Stimulated activated effector memory CD8-positive, alpha-beta T cell treated with anti-CD3 and anti-CD28 coated beads, Interleukin-12 subunit alpha, Interleukin-12 subunit beta, amount 100 ng/mL, for 72 hours (primary cell): Measurements from ENCODE around the gene CDC20.

Source experiments
- ATAC-seq: fragments of 150-1000 bp; cut with Tn5 transposase; 2 replicates; pipeline ENCODE4 v1.10.0; 2021
- DNase-seq, 2 donors: peaks; one replicate each; pipeline ENCODE4 v3.0.0; 2021 to 2022; ENCODE audit warnings: low spot score in 2 of 2
- H3K27ac Mint-ChIP-seq: one replicate; pipeline ENCODE4 v1.8.0; 2022; ENCODE audit warnings: mild to moderate bottlenecking, mixed read lengths
- H3K36me3 Mint-ChIP-seq: one replicate; pipeline ENCODE4 v1.8.0; 2022; ENCODE audit warnings: mild to moderate bottlenecking, mixed read lengths
- H3K4me1 Mint-ChIP-seq: one replicate; pipeline ENCODE4 v1.8.0; 2022; ENCODE audit warnings: mixed read lengths
- H3K4me3 Mint-ChIP-seq: one replicate; pipeline ENCODE4 v1.8.0; 2022; ENCODE audit warnings: mild to moderate bottlenecking, mixed read lengths
- H3K9me3 Mint-ChIP-seq: one replicate; pipeline ENCODE4 v1.8.0; 2022; ENCODE audit warnings: mixed read lengths

CDC20 gene

DNA sequence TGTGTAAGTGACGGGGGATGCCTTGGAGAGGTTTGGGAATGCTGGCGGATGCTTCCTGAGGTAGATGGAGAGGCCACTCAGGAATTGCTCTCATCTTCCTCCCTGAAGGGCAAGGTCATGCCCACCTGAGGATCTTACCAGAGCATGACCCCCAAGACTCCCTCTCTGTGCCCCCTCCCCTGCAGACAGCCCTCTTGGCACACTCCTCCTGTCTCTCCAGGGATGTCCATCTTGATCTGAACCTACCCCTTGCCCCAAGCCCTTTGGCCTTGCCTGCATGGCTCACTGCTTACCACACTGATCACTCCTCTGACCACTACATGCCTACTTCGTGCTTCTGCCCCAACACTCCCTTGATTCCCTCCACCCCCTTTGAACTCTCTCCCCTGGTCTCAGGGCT is 39.0 kb upstream of the CDC20 start:
- Mint-ChIP-seq H3K9me3 (peaks cover 5% of the 10 kb centered on the region), H3K4me1 (peaks cover 7% of the 10 kb centered on the region), H3K27ac (peak overlapping the region; percentile 27), H3K36me3 (no peaks in the 10 kb centered on the region), H3K4me3 (no peak overlapping the region)
- ATAC-seq, result no peak
- DNase-seq, result no peak

DNA sequence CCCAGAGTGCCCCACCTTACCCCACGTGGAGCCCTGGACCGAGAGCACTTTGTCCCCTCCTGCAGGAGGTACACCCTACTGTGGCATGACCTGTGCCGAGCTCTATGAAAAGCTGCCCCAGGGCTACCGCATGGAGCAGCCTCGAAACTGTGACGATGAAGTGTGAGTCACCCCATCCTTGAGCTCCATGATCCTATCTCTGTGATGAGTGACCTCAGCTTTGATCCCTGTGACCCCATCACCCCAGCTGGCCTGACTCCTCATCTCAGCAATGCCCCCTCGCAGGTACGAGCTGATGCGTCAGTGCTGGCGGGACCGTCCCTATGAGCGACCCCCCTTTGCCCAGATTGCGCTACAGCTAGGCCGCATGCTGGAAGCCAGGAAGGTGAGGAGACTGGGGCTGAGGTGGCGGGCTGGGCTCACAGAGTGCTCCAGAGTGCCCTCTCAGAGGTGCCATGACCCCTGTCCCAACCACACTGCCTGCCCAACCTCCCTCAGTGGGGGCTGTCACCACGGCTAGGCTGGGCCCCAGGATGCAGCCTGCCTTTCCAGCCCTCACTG is 37.4 kb upstream of the CDC20 start:
- Mint-ChIP-seq H3K27ac (peak overlapping the region; percentile 50), H3K36me3 (no peaks in the 10 kb centered on the region), H3K4me1 (peaks cover 7% of the 10 kb centered on the region), H3K9me3 (peaks cover 11% of the 10 kb centered on the region), H3K4me3 (no peak overlapping the region)
- ATAC-seq (peak; percentile 28), DNase-seq (no peak)

DNA sequence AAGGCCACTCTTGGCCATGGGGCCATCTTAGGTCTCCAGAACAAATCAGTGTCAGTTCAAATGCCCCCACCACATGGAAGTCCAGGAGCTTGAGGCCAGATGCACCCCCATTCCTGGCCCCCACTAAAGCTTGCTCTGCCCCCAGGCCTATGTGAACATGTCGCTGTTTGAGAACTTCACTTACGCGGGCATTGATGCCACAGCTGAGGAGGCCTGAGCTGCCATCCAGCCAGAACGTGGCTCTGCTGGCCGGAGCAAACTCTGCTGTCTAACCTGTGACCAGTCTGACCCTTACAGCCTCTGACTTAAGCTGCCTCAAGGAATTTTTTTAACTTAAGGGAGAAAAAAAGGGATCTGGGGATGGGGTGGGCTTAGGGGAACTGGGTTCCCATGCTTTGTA is 36.3 kb upstream of the CDC20 start:
- no peak for DNase-seq
- peaks cover 7% of the 10 kb centered on the region for H3K4me1 Mint-ChIP-seq
- no peaks in the 10 kb centered on the region for H3K36me3 Mint-ChIP-seq
- peaks cover 11% of the 10 kb centered on the region for H3K9me3 Mint-ChIP-seq
- no peak overlapping the region for H3K4me3 Mint-ChIP-seq
- no peak overlapping the region for H3K27ac Mint-ChIP-seq
- no peak for ATAC-seq

- Mint-ChIP-seq H3K9me3 (peaks cover 11% of the 10 kb centered on the region), H3K4me1 (peaks cover 2% of the 10 kb centered on the region), H3K27ac (no peak overlapping the region), H3K4me3 (no peak overlapping the region), H3K36me3 (no peaks in the 10 kb centered on the region)
- DNase-seq (no peak), ATAC-seq (no peak)
These were observed 34.0 kb upstream of the CDC20 start for GRCh38 chr1:43324810-43325209.

GRCh38 chr1:43325381-43325780 is 33.4 kb upstream of the CDC20 start:
- DNase-seq (no peak), ATAC-seq (no peak)
- no peaks in the 10 kb centered on the region for H3K36me3 Mint-ChIP-seq
- H3K27ac Mint-ChIP-seq, result no peak overlapping the region
- H3K4me1 Mint-ChIP-seq, result peaks cover 8% of the 10 kb centered on the region
- H3K9me3 Mint-ChIP-seq, result peaks cover 11% of the 10 kb centered on the region
- H3K4me3 Mint-ChIP-seq, result no peak overlapping the region

DNA sequence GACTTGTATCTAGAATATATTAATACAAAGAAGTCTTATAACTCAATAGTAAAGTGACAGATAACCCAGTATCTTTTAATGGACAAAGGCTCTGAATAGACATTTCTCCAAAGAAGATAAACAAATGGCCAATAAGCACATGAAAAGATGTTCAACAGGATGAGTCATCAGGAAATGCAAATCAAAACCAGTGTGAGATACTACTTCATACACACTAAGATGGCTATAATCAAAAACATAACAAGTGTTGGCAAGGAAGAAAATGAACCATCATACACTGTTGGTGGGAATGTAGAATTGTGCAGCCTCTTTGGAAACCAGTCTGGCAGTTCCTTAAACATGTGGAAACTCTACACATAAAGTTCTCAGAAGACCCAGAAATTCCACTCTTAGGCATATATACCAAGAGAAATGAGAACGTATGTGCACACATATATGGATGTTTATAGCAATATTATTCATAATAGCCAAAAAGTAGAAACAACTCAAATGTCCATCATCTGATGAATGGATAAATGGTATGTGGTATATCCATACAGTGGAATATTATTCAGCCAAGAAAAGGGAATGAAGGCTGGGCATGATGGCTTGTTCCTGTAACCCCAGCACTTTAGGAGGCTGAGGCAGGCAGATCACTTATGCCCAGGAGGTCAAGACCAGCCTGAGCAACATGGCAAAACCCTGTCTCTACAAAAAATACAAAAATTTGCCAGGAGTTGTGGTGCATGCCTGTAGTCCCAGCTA is 31.1 kb upstream of the CDC20 start:
- no peak overlapping the region for H3K27ac Mint-ChIP-seq
- no peak overlapping the region for H3K4me3 Mint-ChIP-seq
- peaks cover 11% of the 10 kb centered on the region for H3K9me3 Mint-ChIP-seq
- DNase-seq (no peak), ATAC-seq (no peak)
- H3K4me1 Mint-ChIP-seq, result peaks cover 10% of the 10 kb centered on the region
- no peaks in the 10 kb centered on the region for H3K36me3 Mint-ChIP-seq

DNA sequence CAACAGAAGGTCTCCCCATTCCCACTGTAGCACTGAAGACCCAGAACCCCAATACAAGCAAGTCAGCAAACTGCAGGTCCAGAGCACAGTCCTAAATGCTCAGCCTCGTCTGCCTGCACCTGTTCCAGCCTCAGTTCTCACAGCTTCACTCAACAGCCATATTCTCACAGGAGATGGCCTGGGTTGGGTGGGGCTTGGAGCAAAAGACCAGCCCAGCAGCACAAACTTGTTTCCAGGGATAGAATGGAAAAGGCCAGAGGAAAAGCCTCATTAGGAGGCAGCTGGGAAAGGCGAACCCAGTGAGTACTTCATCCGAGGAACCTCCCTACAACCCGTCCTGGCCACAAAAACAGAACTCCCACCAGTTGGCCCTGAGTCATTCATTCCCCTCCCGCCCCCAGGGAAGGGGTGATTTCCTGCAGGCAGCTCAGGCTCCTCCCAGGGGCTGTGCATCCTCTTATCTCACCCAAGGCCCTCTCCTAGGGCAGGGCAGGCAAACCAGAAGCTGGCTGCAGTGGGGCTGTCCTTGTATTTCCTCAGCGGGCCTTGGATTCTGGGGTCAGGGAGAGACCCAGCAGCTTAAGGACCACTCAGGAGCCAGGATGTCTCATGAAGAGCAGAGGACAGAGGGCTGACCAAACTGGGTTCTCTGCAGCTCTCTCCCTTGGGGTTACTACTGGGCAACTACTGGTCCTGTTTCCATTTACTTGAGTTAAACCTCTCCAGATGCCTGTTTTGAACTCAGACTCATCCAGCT is 28.6 kb upstream of the CDC20 start:
- peak overlapping the region; percentile 53 for H3K27ac Mint-ChIP-seq
- peaks cover 3% of the 10 kb centered on the region for H3K9me3 Mint-ChIP-seq
- H3K4me3 Mint-ChIP-seq, result peak overlapping the region; percentile 12
- ATAC-seq, result peak; percentile 96
- DNase-seq, result peak in 1 of 2 donors; percentile 58
- no peaks in the 10 kb centered on the region for H3K36me3 Mint-ChIP-seq
- peaks cover 10% of the 10 kb centered on the region for H3K4me1 Mint-ChIP-seq

DNA sequence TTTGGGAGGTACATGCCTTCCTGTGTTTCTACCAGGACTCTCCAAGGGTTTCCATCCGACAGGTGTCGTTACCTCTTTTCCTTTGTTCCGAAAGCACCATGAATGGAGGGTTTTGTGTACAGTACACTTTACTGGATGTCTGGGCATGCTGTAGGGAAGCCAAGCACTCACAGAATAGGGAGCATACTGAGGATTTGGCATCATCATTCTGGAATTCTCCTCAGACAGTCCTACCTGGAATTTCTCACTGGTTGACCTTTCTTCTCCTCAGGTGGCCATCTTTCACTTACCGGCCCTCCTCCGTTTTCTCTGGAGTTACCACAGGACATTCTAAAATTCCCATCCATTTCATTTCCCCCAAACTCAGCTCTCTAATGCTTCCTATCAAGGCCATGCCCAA is 27.1 kb upstream of the CDC20 start:
- Mint-ChIP-seq H3K4me1 (peaks cover 10% of the 10 kb centered on the region), H3K36me3 (no peaks in the 10 kb centered on the region), H3K9me3 (no peaks in the 10 kb centered on the region), H3K4me3 (no peak overlapping the region), H3K27ac (no peak overlapping the region)
- no peak for DNase-seq
- no peak for ATAC-seq

DNA sequence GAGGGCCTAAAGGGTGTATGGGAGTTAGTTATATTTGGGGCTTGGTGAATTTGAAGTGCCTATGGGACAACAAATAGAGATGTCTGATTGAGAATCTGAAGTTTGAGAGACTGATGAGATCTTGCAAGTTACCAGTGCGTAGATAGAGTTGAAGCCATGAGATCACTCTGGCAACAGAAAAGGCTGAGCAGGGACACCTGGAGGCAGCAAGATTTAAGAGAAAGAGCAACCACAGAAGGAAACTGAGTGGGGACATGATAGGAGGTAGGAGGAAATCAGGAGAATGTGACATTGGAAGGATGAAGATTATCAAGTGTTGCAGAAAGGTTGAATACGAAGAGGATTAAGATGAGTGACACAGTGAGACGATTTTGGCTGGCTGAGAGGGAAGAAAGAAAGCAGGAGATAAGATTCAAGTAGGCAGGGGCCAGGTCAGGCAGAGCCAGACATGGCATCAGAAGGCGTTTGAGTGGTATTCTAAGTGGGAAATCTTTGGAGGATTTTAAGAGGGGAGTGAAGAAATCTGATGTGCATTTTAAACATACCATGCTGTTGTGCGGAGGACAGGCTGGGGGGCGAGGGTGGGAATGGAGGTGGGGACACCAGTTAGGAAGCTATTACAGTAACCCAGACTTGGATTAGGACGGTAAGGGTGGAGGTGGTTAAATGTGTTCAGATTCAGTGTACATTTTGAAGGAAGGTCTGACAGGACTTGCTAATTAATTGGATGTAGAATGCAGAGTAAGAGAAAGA is 24.2 kb upstream of the CDC20 start:
- no peaks in the 10 kb centered on the region for H3K9me3 Mint-ChIP-seq
- ATAC-seq (no peak), DNase-seq (no peak)
- no peaks in the 10 kb centered on the region for H3K36me3 Mint-ChIP-seq
- no peak overlapping the region for H3K4me3 Mint-ChIP-seq
- peaks cover 10% of the 10 kb centered on the region for H3K4me1 Mint-ChIP-seq
- no peak overlapping the region for H3K27ac Mint-ChIP-seq

DNA sequence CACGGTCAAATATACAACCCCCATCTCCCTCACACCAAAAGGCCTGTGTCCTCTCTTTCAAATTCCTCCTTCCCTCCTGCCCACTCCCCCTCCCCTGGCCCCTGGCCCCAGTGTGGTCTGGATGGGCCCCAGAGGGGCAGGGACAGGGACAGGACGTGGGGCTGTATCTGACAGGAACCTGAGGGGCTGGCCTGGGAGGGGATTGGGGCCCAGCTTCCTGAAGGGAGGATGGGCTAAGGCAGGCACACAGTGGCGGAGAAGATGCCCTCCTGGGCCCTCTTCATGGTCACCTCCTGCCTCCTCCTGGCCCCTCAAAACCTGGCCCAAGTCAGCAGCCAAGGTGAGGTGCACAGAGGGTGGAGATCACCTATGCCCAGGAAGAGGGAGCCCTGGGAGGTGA is 21.2 kb upstream of the CDC20 start, which contains the start of gene MPL:
Gene MPL, plus strand, starts transcription at position 231 of the 400 bp plus-strand sequence. Its CDS starts 31 bp downstream, at position 262.
- DNase-seq (no peak), ATAC-seq (peak; percentile 26)
- H3K36me3 Mint-ChIP-seq, result no peaks in the 10 kb centered on the region
- no peaks in the 10 kb centered on the region for H3K9me3 Mint-ChIP-seq
- peak within 1 kb of the TSS; percentile 38 for H3K27ac Mint-ChIP-seq
- no peaks in the 10 kb centered on the region for H3K4me1 Mint-ChIP-seq
- no peak within 1 kb of the TSS for H3K4me3 Mint-ChIP-seq

DNA sequence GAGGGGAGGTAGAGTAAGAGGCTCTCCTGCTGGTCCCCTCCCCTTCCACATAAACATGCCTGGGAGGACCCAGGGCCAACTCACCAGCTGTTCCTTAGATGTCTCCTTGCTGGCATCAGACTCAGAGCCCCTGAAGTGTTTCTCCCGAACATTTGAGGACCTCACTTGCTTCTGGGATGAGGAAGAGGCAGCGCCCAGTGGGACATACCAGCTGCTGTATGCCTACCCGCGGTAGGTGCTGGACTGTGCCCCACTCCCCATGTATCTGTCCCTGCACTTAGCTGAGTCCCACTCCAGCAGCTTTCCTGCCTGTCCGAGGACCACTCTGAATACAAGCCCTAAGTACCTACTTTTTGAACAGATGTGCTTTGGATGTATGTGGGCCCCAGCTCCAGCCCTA is 20.8 kb upstream of the CDC20 start:
- Mint-ChIP-seq H3K4me3 (no peak overlapping the region), H3K9me3 (no peaks in the 10 kb centered on the region), H3K27ac (no peak overlapping the region), H3K36me3 (no peaks in the 10 kb centered on the region), H3K4me1 (no peaks in the 10 kb centered on the region)
- DNase-seq (no peak), ATAC-seq (no peak)

DNA sequence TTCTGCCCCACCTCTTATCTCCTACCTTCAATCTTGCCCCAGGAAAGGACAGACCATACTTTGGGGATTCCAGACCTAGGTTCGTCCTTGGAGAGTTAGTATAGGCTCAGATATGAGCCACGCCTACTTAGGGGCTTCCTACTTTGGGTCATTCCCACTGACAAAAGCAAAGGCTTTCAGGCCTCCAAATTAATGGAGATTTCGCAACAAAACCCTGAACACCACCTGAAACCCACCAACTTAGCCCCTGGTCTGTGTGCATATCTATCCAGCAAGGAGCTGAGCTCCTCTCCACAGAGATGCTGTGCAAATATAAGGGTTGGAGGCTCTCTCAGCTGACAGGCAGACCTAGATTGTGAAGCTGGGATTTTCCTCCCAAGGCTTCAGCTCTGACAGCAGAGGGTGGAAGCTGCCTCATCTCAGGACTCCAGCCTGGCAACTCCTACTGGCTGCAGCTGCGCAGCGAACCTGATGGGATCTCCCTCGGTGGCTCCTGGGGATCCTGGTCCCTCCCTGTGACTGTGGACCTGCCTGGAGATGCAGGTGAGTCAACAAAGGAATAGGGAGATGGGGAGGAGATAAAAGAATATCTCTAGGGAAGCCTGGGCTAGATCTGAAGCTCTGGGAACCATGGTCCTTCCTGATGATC is 19.1 kb upstream of the CDC20 start:
- ATAC-seq (no peak), DNase-seq (no peak)
- Mint-ChIP-seq H3K27ac (no peak overlapping the region), H3K36me3 (no peaks in the 10 kb centered on the region), H3K4me3 (no peak overlapping the region), H3K9me3 (no peaks in the 10 kb centered on the region), H3K4me1 (no peaks in the 10 kb centered on the region)

DNA sequence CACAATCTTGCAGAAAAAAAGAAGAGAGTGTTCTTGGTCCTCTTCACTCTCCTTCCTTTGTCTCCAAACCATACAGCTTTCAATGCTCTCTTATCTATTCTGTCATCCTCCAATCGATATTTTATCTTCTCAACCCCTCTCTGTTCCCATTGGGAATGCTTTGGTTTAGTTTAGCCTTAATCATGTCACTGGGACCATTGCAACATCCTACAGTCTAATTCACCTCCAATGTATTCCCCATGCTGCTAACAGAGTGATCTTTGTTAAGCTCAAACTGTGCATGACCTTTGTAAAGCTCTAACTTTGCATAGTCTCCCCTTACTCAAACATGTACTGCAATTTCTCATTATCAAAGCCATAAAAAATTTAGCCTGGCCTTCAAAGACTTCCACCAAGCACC is 18.2 kb upstream of the CDC20 start:
- Mint-ChIP-seq H3K36me3 (no peaks in the 10 kb centered on the region), H3K27ac (no peak overlapping the region), H3K9me3 (no peaks in the 10 kb centered on the region), H3K4me3 (no peak overlapping the region), H3K4me1 (peaks cover 6% of the 10 kb centered on the region)
- ATAC-seq (no peak), DNase-seq (no peak)

DNA sequence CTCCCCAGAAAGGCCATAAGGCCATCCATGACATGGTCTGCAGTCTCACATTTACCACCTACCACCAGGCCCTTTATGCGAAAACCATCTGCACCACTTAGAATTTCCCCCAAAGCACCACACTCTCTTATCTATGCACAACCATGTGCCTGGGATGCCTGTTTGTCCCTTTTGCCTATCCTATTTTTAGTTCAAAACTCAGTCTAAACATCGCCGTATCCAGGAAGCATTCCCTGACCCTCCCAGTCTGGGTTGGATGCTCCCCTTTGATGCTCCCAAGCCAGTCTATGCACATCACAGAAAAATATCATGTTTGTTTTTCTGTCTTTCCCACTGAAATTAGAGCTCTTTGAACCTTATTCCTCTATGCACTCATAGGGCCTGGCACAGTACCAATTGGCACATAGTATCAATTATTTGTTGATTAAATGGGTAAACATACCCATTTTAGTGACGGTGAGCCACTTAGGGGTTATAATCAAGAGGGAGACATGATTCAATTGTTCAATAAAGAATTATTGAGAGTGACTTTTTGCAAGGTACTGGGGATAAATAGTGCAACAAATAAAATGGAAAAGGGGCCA is 14.4 kb upstream of the CDC20 start:
- Mint-ChIP-seq H3K9me3 (no peaks in the 10 kb centered on the region), H3K4me3 (no peak overlapping the region), H3K36me3 (no peaks in the 10 kb centered on the region), H3K4me1 (peaks cover 9% of the 10 kb centered on the region), H3K27ac (no peak overlapping the region)
- ATAC-seq (no peak), DNase-seq (no peak)

GRCh38 chr1:43345120-43345519 is 13.7 kb upstream of the CDC20 start:
- DNase-seq, result no peak
- Mint-ChIP-seq H3K4me1 (peaks cover 16% of the 10 kb centered on the region), H3K27ac (no peak overlapping the region), H3K9me3 (no peaks in the 10 kb centered on the region), H3K4me3 (no peak overlapping the region), H3K36me3 (no peaks in the 10 kb centered on the region)
- ATAC-seq, result peak; percentile 69
